Fibroblast of mammary gland (primary cell): Measurements from ENCODE around the gene EME2.

ENCODE experiments used
- DNase-seq: peaks from one replicate; pipeline ENCODE4 v3.0.0-alpha.2; 2010; ENCODE audit warnings: low read depth
- H3K4me3 ChIP-seq: 2 replicates; pipeline ENCODE4 v1.5.1; 2011; ENCODE audit warnings: low read depth, mild to moderate bottlenecking, low read length, moderate library complexity; ENCODE audit not compliant: control insufficient read depth
- TF ChIP-seq, protein P1 (sequence below): conservative IDR thresholded peaks from 2 replicates; pipeline ENCODE4 v1.5.1; 2011; ENCODE audit warnings: low read depth, low read length, inconsistent platforms; ENCODE audit not compliant: control insufficient read depth, insufficient read depth

Gene EME2

GRCh38 chr16:1772362-1772907, at the start of gene EME2:
Gene EME2 (plus strand): TSS chr16:1772810. CDS start chr16:1773228, 418 bp downstream.
- H3K4me3 ChIP-seq, result peak within 1 kb of the TSS; percentile 69
- TF ChIP-seq, protein P1, sequence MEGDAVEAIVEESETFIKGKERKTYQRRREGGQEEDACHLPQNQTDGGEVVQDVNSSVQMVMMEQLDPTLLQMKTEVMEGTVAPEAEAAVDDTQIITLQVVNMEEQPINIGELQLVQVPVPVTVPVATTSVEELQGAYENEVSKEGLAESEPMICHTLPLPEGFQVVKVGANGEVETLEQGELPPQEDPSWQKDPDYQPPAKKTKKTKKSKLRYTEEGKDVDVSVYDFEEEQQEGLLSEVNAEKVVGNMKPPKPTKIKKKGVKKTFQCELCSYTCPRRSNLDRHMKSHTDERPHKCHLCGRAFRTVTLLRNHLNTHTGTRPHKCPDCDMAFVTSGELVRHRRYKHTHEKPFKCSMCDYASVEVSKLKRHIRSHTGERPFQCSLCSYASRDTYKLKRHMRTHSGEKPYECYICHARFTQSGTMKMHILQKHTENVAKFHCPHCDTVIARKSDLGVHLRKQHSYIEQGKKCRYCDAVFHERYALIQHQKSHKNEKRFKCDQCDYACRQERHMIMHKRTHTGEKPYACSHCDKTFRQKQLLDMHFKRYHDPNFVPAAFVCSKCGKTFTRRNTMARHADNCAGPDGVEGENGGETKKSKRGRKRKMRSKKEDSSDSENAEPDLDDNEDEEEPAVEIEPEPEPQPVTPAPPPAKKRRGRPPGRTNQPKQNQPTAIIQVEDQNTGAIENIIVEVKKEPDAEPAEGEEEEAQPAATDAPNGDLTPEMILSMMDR, result no peak
- DNase-seq, result peak; percentile 33

DNA sequence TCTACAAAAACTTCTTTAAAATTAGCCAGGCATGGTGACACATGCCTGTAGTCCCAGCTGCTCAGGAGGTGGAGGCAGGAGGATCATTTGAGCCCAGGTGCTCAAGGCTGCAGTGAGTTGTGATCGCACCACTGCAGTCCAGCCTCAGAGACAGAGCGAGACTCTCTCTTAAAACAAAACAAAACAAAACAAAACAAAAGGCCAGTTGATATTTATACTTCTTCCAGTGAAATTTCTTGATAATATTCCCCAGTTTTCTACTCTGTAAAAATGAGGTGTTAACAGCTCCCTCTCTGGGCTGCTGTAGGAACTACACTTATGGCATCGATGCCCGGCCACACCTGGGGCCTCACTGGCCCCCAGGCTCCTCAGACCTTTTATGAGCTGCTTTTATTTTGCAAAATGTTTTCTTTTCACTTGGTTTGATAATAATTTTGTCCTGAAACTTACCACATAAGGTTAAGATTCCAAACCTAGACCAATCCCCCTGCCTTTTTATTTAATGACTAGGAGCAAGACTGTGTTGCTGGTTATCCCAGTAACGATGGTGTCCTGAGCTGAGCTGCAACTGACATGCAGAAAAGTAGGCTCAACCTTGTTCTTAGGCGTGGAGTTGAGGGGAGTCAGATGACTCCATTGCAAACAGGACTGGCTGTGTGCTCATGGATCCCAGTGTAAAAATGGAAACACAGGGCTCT, 49.0 kb upstream of the EME2 start:
- TF ChIP-seq, protein P1, result peak; percentile 76
- DNase-seq, result peak; percentile 45
- no peak overlapping the region for H3K4me3 ChIP-seq

DNA sequence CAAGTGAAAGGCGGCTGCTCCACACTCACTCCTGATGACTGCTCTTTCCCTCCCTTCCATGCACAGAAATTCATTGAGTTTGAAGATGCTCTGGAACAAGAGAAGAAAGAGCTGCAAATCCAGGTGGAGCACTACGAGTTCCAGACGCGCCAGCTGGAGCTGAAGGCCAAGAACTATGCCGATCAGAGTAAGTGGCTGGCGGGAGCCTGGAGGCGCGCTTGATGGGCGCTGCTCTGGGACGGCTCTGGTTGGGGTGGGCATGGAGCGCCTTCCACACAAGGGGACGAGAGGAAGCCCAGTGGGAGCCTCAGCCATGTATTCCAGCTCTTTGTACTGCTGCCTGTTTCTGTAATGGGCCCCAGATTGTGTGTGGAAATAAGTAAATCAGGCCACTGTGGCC, 48.1 kb upstream of the EME2 start:
- no peak for DNase-seq
- TF ChIP-seq, protein P1, result no peak
- no peak overlapping the region for H3K4me3 ChIP-seq

DNA sequence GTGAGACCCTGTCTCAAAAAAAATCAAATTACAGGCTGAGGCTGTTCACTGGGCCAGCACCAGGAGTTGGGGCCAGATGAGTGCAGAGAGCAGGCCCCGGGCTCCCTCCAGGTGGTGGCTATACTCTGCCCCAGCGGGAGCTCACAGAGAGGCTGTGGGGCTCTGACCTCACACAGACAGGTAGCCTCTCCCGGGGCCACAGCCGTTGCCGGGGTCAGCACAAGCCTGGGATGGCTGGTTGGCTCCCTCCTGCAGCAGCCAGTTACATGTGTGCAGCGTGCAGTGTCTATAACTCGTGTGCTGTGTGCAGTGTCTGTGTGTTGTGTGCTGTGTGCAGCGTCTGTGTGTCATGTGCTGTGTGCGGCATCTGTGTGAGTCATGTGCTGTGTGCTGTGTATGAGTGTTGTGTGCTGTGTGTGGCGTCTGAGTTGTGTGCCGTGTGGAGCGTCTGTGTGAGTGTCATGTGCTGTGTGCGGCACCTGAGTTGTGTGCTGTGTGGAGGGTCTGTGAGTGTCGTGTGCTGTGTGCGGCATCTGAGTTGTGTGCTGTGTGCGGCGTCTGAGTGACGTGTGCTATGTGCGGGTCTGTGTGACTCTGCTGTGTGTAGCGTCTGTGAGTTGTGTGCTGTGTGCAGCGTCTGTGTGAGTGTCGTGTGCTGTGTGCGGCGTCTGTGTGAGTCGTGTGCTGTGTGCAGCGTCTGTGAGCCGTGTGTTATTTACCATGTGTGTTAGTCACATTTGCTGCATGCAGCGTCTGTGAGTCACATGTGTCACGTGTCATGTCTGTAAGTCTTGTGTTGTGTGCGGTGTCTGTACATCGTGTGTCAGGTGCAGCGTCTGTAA, 45.7 kb upstream of the EME2 start:
- TF ChIP-seq, protein P1, result no peak
- no peak overlapping the region for H3K4me3 ChIP-seq
- no peak for DNase-seq

DNA sequence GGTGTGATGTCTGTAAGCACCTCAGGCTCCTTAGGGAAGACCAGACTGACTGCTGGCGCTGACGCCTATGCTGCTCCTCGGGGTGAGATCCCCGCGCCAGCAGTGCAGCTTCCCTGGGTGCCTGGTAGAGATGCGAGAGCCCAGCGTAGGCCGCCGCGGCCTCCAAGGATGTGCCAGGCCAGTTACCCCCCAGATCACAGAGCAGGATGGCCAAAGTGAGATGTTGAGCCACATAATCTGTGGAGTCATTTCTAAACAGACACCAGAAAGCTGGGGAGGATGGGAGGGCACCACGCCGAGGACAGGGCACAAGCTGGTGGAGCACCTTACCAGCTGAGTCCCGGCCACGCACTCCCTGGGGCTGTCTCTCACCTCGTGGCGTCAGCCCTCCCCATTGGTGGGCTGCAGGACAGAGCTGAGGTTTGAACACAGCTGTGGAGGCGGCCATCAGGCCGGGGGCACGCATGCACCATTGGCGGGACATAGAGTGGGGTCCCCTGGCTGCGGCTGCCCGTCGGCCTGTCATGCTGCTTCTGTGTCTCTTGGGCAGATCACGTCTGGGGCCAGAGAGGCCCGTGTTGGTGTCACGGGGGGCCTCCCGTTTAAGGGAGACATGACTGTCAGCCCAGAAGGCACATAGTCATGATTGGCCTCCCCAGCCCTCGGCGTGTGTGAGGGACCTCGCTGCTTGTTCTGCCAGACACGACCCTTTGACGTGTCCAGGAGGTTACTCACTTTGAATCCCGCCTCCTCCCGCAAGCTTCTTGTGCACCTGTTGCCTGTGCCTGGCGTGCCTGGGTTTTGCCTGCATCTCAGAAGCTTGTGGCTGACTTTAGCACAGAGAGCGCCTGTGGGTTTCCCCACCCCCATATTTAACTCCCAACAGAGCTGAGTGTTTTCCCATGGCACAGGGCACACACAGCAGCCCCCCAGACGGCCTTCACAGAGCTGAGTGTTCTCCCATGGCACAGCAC, 44.7 kb upstream of the EME2 start:
- no peak overlapping the region for H3K4me3 ChIP-seq
- DNase-seq, result no peak
- TF ChIP-seq, protein P1, result no peak

- H3K4me3 ChIP-seq, result no peak overlapping the region
- no peak for DNase-seq
- TF ChIP-seq, protein P1, result no peak
Measured at GRCh38 chr16:1729026-1729425, 43.6 kb upstream of the EME2 start.
